Measurements from ENCODE around the gene PDE10A. TPM values are rescaled to one million over a fixed set of nuclear protein-coding genes. Genes with fewer than 3 reads are reported as not detected.

PDE10A gene
- 37.3 and 89.7 TPM in 2 replicates for total RNA-seq

DNA sequence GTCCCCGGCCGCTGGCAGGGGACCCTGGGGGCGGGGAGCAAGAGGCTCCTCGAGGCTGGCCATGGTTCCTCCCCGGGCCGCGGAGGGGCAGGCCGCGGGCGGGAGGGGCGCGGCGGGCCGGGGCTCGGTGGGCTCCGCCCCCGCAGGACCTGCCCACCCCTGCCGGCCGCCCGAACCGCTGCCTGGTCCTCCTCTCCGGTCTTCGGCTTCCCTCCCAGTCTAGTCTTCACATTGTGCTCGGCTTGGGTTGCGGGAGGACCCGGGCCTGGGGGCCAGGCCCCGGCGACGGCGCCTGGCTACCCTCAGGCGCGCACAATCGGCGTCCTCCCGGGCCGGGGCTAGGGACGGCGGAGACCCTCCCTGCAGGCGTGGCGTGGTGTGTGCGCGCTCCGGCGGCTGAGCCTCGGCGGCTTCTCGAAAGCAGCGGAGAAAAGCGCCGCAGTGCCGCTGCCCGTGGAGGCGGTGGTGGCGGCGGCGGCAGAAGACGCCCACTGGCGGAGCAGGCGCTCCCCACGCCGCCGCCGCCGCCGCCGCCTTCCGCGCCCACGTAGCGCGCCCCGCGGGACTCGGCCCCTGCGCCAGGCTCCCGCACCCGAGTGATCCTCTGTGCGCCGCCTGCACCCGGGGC, at the start of gene PDE10A:
PDE10A (minus strand) TSS at position 493 of the 628 bp plus-strand sequence; CDS start at position 63, 430 bp downstream.

DNA sequence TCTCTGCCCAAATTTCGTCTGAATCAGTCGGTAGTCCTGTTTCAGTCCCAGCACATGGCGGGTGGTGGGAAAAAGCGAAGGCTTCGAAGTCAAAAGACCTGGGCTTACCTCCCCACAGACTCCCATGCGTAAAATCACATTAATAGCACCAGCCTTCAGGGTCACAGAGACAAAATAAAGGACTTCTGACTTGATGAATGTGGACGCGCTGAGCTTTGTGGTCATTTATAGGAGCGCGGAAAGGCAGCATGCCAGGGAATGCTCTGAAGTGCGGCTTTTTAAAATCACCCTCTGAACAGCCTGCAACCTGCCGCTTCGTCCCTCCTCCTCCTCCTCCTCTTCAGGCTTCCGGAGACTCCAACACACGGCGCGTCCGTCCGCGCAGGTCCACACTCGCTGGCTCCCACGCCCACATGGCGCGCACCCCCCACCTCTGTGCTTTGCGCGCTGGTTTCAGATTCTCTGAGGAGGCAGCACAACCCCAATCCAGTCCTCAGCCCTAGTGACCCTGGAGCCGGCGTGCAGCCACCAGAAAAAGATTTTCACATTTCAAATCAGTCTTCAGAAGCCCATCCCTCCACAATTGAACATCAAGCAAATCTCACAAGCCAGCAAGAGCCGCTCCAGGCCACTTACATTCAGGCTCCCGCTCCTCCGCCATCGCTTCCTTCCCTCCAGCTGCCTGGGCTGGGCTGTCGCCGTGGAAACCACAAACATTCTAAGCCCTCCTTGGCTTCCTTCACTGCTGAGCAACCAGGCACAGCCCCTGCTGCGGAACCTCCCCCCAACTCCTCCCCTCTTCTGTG, 353.9 kb downstream of the PDE10A start, which contains the start of gene C6orf118:
C6orf118 (minus strand) TSS at position 680 of the 806 bp plus-strand sequence; CDS start at position 661, 19 bp downstream.

Measured in smooth muscle cell of bladder (primary cell).